H1 (cell line): Measurements from ENCODE around the gene JPH3.

ENCODE experiments used
- CTCF ChIP-seq, 3 experiments: IDR thresholded peaks; 1 replicate in 2 of 3; 2 replicates in 1 of 3; pipeline versions ENCODE4 v1.5.1 to v1.6.1; 2011; ENCODE audit warnings: low read length in 3 of 3, mild to moderate bottlenecking in 3 of 3, inconsistent platforms in 2 of 3, low read depth in 1 of 3, moderate library complexity in 1 of 3; ENCODE audit not compliant: insufficient read depth in 1 of 3; ENCODE audit errors: control extremely low read depth in 1 of 3
- E2F6 ChIP-seq: IDR thresholded peaks from 2 replicates; pipeline ENCODE4 v1.6.1; 2012; ENCODE audit warnings: inconsistent platforms
- EZH2 ChIP-seq: fragments of 200-600 bp; sonication (generic); IDR thresholded peaks from 2 replicates; pipeline ENCODE4 v1.7.1; 2012; ENCODE audit warnings: low read depth, mild to moderate bottlenecking, moderate library complexity, low read length, inconsistent platforms; ENCODE audit not compliant: severe bottlenecking
- MAX ChIP-seq: IDR thresholded peaks from 2 replicates; pipeline ENCODE4 v1.6.1; 2012; ENCODE audit warnings: inconsistent platforms
- POLR2A ChIP-seq, 2 experiments: IDR thresholded peaks; 1 replicate in 1 of 2; 2 replicates in 1 of 2; pipeline ENCODE4 v1.6.1; 2011; ENCODE audit warnings: low read depth in 2 of 2, low read length in 2 of 2, mild to moderate bottlenecking in 2 of 2; ENCODE audit errors: control extremely low read depth in 1 of 2

GRCh38 chr16:87669672-87670071 lies 67.4 kb downstream of the JPH3 start:
- no peak for TF ChIP-seq CTCF (IDR thresholded peaks at IDR 0.05; ENCODE audit: control extremely low read depth in 1 of 3, insufficient read depth in 1 of 3, low read depth in 1 of 3, low read length in 3 of 3)
- no peak for TF ChIP-seq E2F6
- no peak for TF ChIP-seq POLR2A (IDR thresholded peaks at IDR 0.05; ENCODE audit: control extremely low read depth in 1 of 2, low read depth in 2 of 2, low read length in 2 of 2)
- no peak for TF ChIP-seq MAX
- no peak for TF ChIP-seq EZH2
